ENCODE measurements around the gene PRRC2B.

DNA sequence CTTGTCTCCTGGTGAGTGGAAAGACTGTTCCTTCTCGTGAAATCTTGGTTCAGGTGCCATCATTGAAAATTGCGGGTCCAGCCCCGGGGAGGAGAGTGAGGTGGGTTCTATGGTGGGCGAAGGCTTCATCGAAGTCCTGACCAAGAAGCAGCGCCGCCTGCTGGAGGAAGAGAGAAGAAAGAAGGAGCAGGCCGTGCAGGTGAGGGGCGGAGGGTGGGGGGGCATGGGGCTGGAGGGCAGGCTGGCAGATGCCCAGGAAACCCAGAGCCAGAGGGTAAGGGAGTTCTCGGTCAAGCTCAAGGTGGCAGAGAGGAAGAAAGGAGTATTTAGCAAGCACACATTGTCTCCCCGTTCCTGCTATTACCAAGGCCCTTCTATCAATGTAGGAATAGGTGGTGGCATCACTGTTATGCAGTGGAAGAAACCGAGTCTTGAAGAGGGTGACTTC, 84.6 kb downstream of the PRRC2B start:
- TF ChIP-seq, protein P1, sequence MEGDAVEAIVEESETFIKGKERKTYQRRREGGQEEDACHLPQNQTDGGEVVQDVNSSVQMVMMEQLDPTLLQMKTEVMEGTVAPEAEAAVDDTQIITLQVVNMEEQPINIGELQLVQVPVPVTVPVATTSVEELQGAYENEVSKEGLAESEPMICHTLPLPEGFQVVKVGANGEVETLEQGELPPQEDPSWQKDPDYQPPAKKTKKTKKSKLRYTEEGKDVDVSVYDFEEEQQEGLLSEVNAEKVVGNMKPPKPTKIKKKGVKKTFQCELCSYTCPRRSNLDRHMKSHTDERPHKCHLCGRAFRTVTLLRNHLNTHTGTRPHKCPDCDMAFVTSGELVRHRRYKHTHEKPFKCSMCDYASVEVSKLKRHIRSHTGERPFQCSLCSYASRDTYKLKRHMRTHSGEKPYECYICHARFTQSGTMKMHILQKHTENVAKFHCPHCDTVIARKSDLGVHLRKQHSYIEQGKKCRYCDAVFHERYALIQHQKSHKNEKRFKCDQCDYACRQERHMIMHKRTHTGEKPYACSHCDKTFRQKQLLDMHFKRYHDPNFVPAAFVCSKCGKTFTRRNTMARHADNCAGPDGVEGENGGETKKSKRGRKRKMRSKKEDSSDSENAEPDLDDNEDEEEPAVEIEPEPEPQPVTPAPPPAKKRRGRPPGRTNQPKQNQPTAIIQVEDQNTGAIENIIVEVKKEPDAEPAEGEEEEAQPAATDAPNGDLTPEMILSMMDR (IDR thresholded peaks at IDR 0.05) = no peak
- TF ChIP-seq POLR2A (IDR thresholded peaks at IDR 0.05) = no peak

Data from lower leg skin (tissue), 3 donors.